K562 (cell line): ENCODE data around the gene MOB3C. TPM values are rescaled to one million over a fixed set of nuclear protein-coding genes. Genes with fewer than 3 reads are reported as not detected.

ENCODE experiments used
- CHD4 ChIP-seq: fragments of 200-600 bp; sonication (generic); IDR thresholded peaks from 3 replicates; pipeline ENCODE4 v1.6.1; 2012; ENCODE audit warnings: low read depth, mild to moderate bottlenecking, mixed read lengths, low read length, inconsistent platforms; ENCODE audit not compliant: insufficient read depth, insufficient replicate concordance, poor library complexity, severe bottlenecking
- HMG20A ChIP-seq: fragments of 450-650 bp; formaldehyde crosslinking; conservative IDR thresholded peaks from 2 replicates; pipeline ENCODE4 v1.4.0; 2020; ENCODE audit warnings: mild to moderate bottlenecking, mixed read lengths
- HSF4 ChIP-seq: fragments of 250-450 bp; sonication (Bioruptor Pico); IDR thresholded peaks from 2 replicates; pipeline ENCODE4 v2.1.2; 2022; ENCODE audit warnings: mild to moderate bottlenecking, moderate library complexity, borderline replicate concordance
- MCM7 ChIP-seq, 2 experiments: fragments of 450-650 bp; IDR thresholded peaks; 2 replicates each; pipeline ENCODE4 v1.6.1; 2016 to 2018
- MTA1 ChIP-seq: fragments of 450-650 bp; IDR thresholded peaks from 2 replicates; pipeline ENCODE4 v1.6.1; 2017; ENCODE audit warnings: borderline replicate concordance
- MTA2 ChIP-seq: fragments of 450-650 bp; IDR thresholded peaks from 2 replicates; pipeline ENCODE4 v1.6.1; 2016; ENCODE audit warnings: low read depth
- TCF15 ChIP-seq: fragments of 250-450 bp; sonication (Bioruptor Pico); IDR thresholded peaks from 2 replicates; pipeline ENCODE4 v1.8.0; 2022; ENCODE audit warnings: moderate library complexity, mild to moderate bottlenecking, inconsistent platforms
- TFE3 ChIP-seq: fragments of 450-650 bp; formaldehyde crosslinking; IDR thresholded peaks from 2 replicates; pipeline ENCODE4 v1.4.0; 2020; ENCODE audit warnings: mild to moderate bottlenecking, mixed read lengths
- U2AF2 ChIP-seq: fragments of 200-400 bp; formaldehyde crosslinking; optimal IDR thresholded peaks from 2 replicates; pipeline ENCODE3; 2017; ENCODE audit warnings: low read depth, mild to moderate bottlenecking, low read length
- YY1 ChIP-seq, 3 experiments: IDR thresholded peaks; 2 replicates each; pipeline ENCODE4 v1.6.1; 2011; ENCODE audit warnings: low read length in 2 of 3, mild to moderate bottlenecking in 2 of 3, moderate library complexity in 2 of 3, borderline replicate concordance in 1 of 3, control low read depth in 1 of 3, low read depth in 1 of 3; ENCODE audit not compliant: insufficient read depth in 3 of 3, insufficient replicate concordance in 2 of 3, control insufficient read depth in 1 of 3, insufficient read length in 1 of 3; ENCODE audit errors: extremely low read depth in 1 of 3
- ZBTB33 ChIP-seq: sonication (generic); formaldehyde crosslinking; IDR thresholded peaks from 2 replicates; pipeline ENCODE4 v1.8.1; 2023; ENCODE audit warnings: mild to moderate bottlenecking, missing genetic modification reagents
- ZNF217 ChIP-seq: sonication (generic); formaldehyde crosslinking; IDR thresholded peaks from 2 replicates; pipeline ENCODE4 v1.8.0; 2022; ENCODE audit warnings: mild to moderate bottlenecking, missing genetic modification reagents
- polyA plus RNA-seq, 8 experiments: library from polyadenylated mRNA; depleted of rRNA in 4 of 8; stranded (reverse) in 5 of 8; unstranded in 3 of 8; fragments of >200 nt; fragmentation: Nextera tagmentation in 2 of 8; fragmentation: Illumina TruSeq in 1 of 8; extraction: Ambion mirVana in 2 of 8; extraction: Trizol in 1 of 8; gene quantifications; 2 replicates each; pipeline versions ENCODE4 v1.2.1 to v1.2.3, GENCODE V29; 2011 to 2014; ENCODE audit warnings: inconsistent platforms in 1 of 8, missing spikeins in 1 of 8
- total RNA-seq, 7 experiments: library from RNA; depleted of rRNA in 6 of 7; stranded (reverse); fragments of >200 nt in 6 of 7; fragmentation: Illumina TruSeq in 2 of 7; extraction: Trizol in 2 of 7; gene quantifications; 2 replicates each; pipeline versions ENCODE4 v1.2.1 to v1.2.3, GENCODE V29; 2011 to 2021; ENCODE audit warnings: low replicate concordance in 1 of 7
- TF ChIP-seq, protein P1 (sequence below): fragments of 150-350 bp; conservative IDR thresholded peaks from 2 replicates; pipeline ENCODE4 v1.6.1; 2014; ENCODE audit warnings: low read length
- TF ChIP-seq, protein P2 (sequence below): sonication (generic); formaldehyde crosslinking; IDR thresholded peaks from 2 replicates; pipeline ENCODE4 v1.8.1; 2023; ENCODE audit warnings: mild to moderate bottlenecking, missing genetic modification reagents
- TF ChIP-seq, protein P3 (sequence below): conservative IDR thresholded peaks from 2 replicates; pipeline ENCODE4 v1.6.1; 2011; ENCODE audit warnings: low read depth, mild to moderate bottlenecking, low read length; ENCODE audit not compliant: control insufficient read depth

The MOB3C gene
- total and polyA plus RNA-seq, 9 of the 15 experiments (the other 6 are each of a cell fraction or from before 2014, with no cell fraction given), result 1.0 to 7.5 (median 3.7) TPM

DNA sequence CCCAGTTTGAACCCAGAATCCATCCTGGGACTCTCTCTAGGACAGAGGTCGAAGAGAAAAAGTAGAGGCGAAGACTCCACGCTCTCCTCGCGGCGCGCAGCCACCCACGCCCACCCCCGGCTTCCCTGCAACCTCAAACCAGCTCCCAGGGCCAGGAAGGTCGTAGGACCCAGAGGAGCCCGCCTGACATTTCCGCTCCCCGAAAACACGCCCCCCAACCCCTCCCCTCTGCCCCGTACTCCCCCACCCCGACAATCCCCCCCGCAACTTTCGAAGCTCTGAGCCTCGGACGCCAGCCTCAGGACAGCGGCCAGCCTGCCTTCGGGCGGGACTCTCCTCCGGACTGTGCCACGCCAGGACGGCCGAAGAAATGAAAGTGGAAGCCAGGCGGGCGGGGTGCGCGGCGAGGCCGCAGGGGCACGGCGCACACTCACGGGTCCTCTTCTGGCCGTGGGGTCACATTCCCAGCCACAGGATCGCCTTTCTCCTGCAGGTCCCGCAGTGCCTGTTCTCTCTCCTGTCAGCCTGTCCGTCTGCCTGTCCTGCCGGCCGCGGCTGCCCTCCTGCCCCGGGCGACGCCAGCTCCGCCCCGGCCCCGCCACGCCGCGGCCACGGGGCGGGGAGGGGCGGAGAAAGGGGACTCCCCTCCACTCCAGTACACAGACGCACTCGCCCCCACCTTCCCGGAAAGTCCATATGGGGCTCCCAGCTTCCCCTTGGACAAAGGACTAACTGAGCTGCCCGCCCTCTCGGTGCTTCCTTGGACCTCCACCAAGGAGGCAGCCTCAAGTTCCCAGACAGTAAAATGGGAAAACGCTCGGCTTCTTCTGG, at the start of gene MOB3C (continued):
- TF ChIP-seq, protein P1, sequence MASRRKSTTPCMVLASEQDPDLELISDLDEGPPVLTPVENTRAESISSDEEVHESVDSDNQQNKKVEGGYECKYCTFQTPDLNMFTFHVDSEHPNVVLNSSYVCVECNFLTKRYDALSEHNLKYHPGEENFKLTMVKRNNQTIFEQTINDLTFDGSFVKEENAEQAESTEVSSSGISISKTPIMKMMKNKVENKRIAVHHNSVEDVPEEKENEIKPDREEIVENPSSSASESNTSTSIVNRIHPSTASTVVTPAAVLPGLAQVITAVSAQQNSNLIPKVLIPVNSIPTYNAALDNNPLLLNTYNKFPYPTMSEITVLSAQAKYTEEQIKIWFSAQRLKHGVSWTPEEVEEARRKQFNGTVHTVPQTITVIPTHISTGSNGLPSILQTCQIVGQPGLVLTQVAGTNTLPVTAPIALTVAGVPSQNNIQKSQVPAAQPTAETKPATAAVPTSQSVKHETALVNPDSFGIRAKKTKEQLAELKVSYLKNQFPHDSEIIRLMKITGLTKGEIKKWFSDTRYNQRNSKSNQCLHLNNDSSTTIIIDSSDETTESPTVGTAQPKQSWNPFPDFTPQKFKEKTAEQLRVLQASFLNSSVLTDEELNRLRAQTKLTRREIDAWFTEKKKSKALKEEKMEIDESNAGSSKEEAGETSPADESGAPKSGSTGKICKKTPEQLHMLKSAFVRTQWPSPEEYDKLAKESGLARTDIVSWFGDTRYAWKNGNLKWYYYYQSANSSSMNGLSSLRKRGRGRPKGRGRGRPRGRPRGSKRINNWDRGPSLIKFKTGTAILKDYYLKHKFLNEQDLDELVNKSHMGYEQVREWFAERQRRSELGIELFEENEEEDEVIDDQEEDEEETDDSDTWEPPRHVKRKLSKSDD, result no peak
- no peak for TF ChIP-seq MCM7 (IDR thresholded peaks at IDR 0.05)
- no peak for TF ChIP-seq U2AF2
- no peak for TF ChIP-seq ZNF217 (CRISPR knock-in tag)
- TF ChIP-seq YY1 (IDR thresholded peaks at IDR 0.05; ENCODE audit: borderline replicate concordance in 1 of 3, control insufficient read depth in 1 of 3, extremely low read depth in 1 of 3, insufficient read depth in 3 of 3, insufficient read length in 1 of 3, insufficient replicate concordance in 2 of 3, low read depth in 1 of 3, low read length in 2 of 3), result no peak
- TF ChIP-seq, protein P2, sequence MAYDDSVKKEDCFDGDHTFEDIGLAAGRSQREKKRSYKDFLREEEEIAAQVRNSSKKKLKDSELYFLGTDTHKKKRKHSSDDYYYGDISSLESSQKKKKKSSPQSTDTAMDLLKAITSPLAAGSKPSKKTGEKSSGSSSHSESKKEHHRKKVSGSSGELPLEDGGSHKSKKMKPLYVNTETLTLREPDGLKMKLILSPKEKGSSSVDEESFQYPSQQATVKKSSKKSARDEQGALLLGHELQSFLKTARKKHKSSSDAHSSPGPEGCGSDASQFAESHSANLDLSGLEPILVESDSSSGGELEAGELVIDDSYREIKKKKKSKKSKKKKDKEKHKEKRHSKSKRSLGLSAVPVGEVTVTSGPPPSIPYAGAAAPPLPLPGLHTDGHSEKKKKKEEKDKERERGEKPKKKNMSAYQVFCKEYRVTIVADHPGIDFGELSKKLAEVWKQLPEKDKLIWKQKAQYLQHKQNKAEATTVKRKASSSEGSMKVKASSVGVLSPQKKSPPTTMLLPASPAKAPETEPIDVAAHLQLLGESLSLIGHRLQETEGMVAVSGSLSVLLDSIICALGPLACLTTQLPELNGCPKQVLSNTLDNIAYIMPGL, result 0 out of 2 replicates have a peak, but pooled peaks have one; percentile 19
- TF ChIP-seq TCF15 (CRISPR knock-in tag), result no peak
- TF ChIP-seq MTA2, result no peak
- TF ChIP-seq HMG20A (CRISPR knock-in tag), result no peak
- TF ChIP-seq ZBTB33 (CRISPR knock-in tag), result no peak
- no peak for TF ChIP-seq MTA1
- no peak for TF ChIP-seq CHD4
- no peak for TF ChIP-seq HSF4
- TF ChIP-seq, protein P3, sequence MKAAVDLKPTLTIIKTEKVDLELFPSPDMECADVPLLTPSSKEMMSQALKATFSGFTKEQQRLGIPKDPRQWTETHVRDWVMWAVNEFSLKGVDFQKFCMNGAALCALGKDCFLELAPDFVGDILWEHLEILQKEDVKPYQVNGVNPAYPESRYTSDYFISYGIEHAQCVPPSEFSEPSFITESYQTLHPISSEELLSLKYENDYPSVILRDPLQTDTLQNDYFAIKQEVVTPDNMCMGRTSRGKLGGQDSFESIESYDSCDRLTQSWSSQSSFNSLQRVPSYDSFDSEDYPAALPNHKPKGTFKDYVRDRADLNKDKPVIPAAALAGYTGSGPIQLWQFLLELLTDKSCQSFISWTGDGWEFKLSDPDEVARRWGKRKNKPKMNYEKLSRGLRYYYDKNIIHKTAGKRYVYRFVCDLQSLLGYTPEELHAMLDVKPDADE, result peak; percentile 35; the same call in 1 of the 2 replicates
- no peak for TF ChIP-seq TFE3 (CRISPR knock-in tag)
